T follicular helper cell (primary cell): ENCODE results near the gene LIF.
"Not testable (repeated sequence)": the region's sequence is repeated elsewhere in the genome, so short reads cannot be mapped to it uniquely, and the experiment has no call there.

ENCODE experiments used
- DNase-seq: peaks from one replicate; pipeline ENCODE4 v3.0.0-alpha.2; 2020; ENCODE audit warnings: low read depth

Gene LIF

GRCh38 chr22:30208631-30209603 is 37.6 kb downstream of the LIF start:
- no peak for DNase-seq

GRCh38 chr22:30206944-30207343 is 39.6 kb downstream of the LIF start:
- no peak for DNase-seq

GRCh38 chr22:30205281-30206115 is 41.1 kb downstream of the LIF start:
- DNase-seq = no peak

GRCh38 chr22:30204742-30205111 is 41.8 kb downstream of the LIF start:
- no peak for DNase-seq

- no peak for DNase-seq
Measured at GRCh38 chr22:30204015-30204741, 42.4 kb downstream of the LIF start.

GRCh38 chr22:30202531-30203006 is 44.0 kb downstream of the LIF start:
- no peak for DNase-seq

GRCh38 chr22:30201945-30202344 is 44.6 kb downstream of the LIF start:
- no peak for DNase-seq

- not testable (repeated sequence) for DNase-seq
Measured at GRCh38 chr22:30200905-30201304, 45.7 kb downstream of the LIF start.

- no peak for DNase-seq
Measured at GRCh38 chr22:30198921-30199320, 47.6 kb downstream of the LIF start.

- DNase-seq = no peak
Measured at GRCh38 chr22:30198152-30198825, 48.3 kb downstream of the LIF start.

GRCh38 chr22:30197389-30197788 is 49.2 kb downstream of the LIF start:
- DNase-seq = no peak

- DNase-seq = no peak
Measured at GRCh38 chr22:30196880-30197336, 49.7 kb downstream of the LIF start.

GRCh38 chr22:30196141-30196879 is 50.2 kb downstream of the LIF start:
- DNase-seq = peak; percentile 3

- no peak for DNase-seq
Measured at GRCh38 chr22:30195245-30196140, 51.1 kb downstream of the LIF start.

- no peak for DNase-seq
Measured at GRCh38 chr22:30193031-30193775, 53.4 kb downstream of the LIF start.

- no peak for DNase-seq
Measured at GRCh38 chr22:30192427-30192826, 54.1 kb downstream of the LIF start.

- DNase-seq = no peak
Measured at GRCh38 chr22:30191040-30191701, 55.4 kb downstream of the LIF start.

- DNase-seq = no peak
Measured at GRCh38 chr22:30190574-30190973, 56.0 kb downstream of the LIF start.
